Activated T-cell treated with anti-CD3 and anti-CD28 coated beads for 48 hours (primary cell): ENCODE measurements around the gene VKORC1.

Source experiments
- DNase-seq: peaks from one replicate; pipeline ENCODE4 v3.0.0-alpha.2; 2020; ENCODE audit warnings: low read depth

VKORC1 gene

DNA sequence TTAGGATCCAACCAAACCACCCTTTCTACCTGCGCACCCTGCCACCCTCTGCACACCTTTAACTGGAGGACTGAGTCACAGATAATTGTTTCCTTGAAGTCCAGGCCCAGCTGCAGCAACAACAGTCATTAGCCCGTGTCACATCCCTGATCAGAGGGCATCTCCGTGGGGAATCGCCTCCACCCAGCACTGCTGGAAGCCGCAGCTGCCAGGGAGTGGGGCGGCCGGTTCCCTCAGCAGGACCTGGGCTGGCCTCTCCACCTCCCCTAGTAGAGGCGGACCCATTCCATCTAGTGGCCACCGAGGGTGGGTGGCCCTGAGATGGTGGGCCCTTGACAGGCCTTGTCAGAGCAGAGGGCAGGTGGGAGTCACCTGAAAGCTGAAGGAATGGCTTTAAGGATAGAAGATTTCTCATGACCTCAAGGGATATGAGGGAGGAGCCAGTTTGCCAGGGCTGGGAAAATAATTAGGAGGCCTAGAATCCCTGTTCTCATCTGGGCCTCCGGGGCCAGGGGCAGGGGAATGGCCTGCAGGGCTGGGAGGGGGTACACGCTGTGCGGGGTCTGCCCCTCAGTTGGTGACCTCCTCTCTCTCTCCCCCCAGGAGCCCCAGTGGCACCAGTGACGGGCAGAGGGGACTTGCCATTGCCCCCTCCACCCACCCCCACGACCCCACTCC lies 12.1 kb downstream of the VKORC1 start:
- DNase-seq, result no peak

DNA sequence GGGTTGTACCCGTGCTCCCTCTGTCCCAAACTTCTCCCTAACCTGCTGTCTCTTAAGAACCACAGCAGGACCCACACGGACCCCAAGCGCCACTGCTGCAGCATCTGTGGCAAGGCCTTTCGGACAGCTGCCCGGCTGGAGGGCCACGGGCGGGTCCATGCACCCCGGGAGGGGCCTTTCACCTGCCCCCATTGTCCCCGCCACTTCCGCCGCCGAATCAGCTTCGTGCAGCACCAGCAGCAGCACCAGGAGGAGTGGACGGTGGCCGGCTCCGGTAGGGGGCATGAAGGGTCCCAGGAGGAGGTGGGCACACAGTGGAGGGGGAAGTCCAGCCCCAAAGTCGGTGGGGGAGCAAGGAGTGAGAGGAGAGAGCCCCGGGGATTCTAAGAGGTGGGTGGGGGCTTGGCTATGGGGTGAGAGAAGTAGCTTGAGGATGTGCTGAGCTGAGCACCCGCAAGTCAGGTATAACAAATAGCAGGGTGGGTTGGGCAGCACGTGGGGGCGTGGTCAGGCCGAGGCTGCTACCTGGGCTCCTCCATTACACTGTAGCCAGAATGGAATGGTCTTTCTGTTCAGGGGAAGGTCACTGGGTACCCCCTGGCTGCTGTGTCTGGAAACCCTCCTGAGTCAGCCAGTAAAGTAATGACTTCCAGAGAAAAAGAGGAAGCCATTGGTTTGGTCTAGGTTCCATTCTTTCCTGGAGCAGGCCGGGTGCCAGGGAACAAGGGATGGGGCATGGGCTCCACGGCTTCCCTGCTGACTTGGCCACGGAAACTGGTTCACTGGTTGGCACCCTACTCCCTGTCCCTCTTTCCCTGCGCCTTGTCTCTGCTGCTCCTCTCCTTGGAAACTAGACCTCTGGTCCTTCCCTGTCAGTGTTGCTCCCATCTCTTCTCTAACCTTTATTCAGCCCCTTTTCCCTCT lies 12.9 kb downstream of the VKORC1 start:
- DNase-seq, result no peak

DNA sequence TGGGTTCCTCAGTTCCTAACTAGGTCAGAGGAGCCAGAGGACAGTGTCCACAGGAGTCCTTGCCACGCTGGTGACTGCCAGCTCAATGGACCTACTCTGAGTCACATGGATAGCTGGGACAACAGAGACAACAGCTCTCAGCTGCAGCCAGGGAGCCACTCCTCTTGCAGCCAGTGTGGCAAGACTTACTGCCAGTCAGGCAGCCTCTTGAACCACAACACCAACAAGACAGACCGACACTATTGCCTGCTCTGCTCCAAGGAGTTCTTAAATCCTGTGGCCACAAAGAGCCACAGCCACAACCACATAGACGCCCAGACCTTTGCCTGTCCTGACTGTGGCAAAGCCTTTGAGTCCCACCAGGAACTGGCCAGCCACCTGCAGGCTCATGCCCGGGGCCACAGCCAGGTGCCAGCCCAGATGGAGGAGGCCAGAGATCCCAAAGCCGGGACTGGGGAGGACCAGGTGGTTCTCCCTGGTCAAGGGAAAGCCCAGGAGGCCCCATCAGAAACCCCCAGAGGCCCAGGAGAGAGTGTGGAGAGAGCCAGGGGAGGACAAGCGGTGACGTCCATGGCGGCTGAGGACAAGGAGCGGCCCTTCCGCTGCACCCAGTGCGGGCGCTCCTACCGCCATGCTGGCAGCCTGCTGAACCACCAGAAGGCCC lies 13.7 kb downstream of the VKORC1 start:
- DNase-seq, result no peak

DNA sequence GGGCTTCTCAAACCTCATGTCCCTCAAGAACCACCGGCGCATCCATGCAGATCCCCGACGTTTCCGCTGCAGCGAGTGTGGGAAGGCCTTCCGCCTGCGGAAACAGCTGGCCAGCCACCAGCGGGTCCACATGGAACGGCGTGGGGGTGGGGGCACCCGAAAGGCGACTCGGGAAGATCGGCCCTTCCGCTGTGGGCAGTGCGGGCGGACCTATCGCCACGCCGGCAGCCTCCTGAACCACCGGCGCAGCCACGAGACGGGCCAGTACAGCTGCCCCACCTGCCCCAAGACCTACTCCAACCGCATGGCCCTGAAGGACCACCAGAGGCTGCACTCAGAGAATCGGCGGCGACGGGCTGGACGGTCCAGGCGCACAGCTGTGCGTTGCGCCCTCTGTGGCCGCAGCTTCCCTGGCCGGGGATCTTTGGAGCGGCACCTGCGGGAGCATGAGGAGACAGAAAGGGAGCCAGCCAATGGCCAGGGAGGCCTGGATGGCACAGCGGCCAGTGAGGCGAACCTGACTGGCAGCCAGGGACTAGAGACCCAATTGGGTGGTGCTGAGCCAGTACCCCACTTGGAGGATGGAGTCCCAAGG lies 14.5 kb downstream of the VKORC1 start:
- no peak for DNase-seq

DNA sequence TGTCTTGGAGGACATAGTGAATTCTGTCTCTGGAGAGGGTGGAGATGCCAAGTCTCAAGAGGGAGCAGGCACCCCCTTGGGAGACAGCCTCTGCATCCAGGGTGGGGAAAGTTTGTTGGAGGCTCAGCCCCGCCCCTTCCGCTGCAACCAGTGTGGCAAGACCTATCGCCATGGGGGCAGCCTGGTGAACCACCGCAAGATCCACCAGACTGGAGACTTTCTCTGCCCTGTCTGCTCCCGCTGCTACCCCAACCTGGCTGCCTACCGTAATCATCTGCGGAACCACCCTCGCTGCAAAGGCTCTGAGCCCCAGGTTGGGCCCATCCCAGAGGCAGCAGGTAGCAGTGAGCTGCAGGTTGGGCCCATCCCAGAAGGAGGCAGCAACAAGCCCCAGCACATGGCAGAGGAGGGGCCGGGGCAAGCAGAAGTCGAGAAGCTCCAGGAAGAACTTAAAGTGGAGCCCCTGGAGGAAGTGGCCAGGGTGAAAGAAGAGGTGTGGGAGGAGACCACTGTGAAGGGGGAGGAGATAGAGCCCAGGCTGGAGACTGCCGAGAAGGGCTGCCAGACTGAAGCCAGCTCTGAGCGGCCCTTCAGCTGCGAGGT lies 15.2 kb downstream of the VKORC1 start:
- no peak for DNase-seq

DNA sequence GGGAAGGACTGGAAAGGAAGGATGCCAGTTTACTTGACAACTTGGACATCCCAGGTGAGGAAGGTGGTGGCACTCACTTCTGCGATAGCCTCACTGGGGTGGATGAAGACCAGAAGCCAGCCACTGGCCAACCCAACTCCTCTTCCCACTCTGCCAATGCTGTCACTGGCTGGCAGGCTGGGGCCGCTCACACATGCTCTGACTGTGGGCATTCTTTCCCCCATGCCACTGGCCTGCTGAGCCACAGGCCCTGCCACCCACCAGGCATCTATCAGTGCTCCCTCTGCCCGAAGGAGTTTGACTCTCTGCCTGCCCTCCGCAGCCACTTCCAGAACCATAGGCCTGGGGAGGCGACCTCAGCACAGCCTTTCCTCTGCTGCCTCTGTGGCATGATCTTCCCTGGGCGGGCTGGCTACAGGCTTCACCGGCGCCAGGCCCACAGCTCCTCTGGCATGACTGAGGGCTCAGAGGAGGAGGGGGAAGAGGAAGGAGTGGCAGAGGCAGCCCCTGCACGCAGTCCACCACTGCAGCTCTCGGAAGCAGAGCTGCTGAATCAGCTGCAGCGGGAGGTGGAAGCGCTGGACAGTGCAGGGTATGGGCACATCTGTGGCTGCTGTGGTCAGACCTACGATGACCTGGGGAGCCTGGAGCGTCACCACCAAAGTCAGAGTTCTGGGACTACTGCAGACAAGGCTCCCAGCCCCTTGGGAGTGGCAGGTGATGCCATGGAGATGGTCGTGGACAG lies 15.8 kb downstream of the VKORC1 start:
- no peak for DNase-seq

DNA sequence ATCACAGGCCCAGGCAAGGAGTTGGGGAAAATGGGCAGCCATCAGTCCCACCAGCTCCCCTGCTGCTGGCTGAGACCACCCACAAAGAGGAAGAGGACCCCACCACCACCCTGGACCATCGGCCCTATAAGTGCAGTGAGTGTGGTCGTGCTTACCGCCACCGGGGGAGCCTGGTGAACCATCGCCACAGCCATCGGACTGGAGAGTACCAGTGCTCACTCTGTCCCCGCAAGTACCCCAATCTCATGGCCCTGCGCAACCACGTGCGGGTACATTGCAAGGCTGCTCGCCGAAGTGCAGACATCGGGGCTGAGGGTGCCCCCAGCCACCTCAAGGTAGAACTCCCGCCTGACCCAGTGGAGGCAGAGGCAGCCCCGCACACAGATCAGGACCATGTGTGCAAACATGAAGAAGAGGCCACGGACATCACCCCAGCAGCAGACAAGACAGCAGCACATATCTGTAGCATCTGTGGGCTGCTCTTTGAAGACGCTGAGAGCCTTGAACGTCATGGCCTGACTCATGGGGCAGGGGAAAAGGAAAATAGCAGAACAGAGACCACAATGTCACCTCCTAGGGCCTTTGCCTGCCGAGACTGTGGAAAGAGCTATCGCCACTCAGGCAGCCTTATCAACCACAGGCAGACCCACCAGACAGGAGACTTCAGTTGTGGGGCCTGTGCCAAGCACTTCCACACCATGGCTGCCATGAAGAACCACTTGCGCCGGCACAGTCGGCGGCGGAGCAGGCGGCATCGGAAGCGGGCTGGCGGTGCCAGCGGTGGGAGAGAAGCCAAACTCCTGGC lies 16.8 kb downstream of the VKORC1 start:
- DNase-seq, result no peak

DNA sequence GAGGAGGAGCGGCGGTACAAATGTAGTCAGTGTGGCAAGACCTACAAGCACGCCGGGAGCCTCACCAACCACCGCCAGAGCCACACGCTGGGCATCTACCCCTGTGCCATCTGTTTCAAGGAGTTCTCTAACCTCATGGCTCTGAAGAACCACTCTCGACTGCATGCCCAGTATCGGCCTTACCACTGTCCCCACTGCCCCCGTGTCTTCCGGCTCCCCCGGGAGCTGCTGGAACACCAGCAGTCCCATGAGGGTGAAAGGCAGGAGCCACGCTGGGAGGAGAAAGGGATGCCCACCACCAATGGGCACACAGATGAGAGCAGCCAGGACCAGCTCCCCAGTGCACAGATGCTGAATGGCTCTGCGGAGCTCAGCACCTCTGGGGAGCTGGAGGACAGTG lies 17.6 kb downstream of the VKORC1 start:
- no peak for DNase-seq

DNA sequence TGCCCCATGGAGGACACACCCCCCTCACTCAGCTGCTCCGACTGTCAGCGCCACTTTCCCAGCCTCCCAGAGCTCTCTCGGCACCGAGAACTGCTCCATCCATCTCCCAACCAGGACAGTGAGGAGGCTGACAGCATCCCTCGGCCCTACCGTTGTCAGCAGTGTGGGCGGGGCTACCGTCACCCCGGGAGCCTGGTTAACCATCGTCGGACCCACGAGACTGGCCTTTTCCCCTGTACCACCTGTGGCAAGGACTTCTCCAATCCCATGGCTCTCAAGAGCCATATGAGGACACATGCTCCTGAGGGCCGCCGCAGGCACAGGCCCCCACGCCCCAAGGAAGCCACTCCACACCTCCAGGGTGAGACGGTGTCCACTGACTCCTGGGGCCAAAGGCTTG lies 18.3 kb downstream of the VKORC1 start:
- no peak for DNase-seq

DNA sequence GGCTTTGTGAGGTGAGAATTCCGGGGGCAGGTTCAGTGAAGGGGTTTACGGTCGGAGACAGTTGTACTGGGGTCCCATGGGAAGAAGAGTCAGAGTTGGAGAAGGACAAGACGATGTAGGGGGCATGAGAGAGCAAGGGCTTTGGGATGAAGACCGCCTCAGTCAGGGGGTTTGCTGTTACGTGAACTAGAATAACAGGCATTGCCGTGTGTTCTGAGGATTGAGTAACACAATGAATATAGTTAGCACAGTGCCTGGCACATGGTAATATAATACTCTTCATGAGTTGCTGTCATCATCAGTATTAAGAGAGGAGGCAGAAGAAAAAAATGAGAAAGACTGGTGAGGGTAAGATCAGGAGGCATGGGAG lies 19.8 kb downstream of the VKORC1 start:
- no peak for DNase-seq

DNA sequence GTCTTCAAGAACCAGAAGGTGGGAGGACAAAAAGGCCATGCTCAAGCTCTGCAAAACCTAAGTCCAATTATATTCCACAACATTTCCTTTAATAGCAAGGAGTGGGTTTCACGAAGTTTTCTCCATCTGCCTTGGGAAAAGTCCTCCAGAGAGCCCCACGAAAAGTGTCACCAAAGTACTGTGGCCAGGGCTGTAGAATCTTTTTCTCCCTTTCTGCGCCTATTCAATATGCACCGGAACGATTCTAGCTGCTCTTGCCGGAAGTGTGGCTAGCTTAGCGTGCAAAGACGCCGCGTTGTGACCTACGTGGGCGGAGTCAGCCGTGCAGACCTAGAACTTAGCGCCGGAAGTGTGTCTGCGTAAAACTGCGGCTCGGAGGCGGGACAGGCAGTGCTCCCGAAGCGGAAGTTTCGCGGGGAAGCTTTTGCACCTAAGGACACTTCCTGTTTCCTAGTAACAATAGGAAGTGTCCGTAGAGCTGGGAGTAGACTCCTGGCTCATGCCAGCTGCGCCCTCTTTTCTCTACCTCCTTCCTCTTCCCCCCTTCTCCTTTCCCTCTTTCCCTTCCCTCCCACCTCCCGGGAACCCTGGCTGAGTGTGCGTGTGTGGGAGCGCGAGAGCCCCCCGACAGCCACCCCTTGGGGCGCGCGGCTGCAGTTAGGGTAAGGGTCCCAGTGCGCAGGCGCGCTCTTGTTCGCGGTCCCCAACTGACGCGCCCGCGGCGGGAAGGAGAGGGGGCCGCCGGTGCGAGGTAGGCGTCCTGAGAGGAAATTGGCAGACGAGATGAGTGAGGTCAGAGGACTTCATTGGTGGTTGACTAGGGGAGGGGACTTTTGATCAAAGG lies 20.4 kb downstream of the VKORC1 start, which contains the start of the genes ZNF646 and ZNF668:
Gene ZNF646 (plus strand): TSS at position 453 of the 844 bp plus-strand sequence. CDS start 1,903 bp downstream, outside the sequence.
Gene ZNF668 (minus strand): TSS at position 271 of the 844 bp plus-strand sequence. CDS start 9,781 bp downstream, outside the sequence.
- DNase-seq, result peak; percentile 96

DNA sequence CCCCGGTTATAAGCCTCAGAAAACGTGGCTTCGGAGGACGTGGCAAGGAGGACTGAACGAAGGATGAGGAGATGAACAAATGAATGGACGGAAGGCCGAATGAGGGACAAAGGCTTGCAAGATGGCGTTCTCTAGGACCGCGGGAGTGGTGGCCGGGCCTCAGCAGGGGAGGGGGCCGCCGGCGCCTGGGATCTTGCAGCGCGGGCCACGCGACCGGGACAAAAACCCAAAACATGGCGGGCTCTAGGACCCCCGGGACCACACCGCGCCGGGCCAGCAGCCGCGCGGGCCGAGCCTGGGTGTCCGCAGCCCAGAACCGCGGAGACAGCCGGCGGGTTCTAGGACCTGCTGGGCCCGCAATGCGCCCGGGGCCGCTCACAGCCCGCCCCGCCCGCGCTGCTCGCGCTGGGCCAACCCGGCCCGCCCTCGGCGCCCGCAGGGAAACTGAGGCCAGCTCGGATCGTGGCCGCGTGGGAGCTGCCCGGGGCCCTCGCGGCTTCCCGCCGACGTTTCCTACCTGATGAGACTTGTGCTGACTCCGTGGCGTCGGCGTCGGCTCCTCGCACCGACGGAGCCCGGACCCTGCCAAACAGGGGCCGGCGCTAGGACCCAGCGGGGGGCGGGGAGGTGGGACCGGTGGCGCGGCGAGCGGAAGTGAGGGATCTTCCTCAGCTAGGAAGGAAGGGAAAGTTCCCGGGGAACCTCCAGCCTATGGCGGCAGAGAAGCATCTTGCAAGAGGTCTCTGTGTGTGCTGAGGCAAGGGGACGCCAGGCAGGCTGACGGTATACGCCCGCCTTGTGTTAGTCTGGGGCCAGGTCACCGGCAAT lies 21.2 kb downstream of the VKORC1 start:
- peak; percentile 86 for DNase-seq

DNA sequence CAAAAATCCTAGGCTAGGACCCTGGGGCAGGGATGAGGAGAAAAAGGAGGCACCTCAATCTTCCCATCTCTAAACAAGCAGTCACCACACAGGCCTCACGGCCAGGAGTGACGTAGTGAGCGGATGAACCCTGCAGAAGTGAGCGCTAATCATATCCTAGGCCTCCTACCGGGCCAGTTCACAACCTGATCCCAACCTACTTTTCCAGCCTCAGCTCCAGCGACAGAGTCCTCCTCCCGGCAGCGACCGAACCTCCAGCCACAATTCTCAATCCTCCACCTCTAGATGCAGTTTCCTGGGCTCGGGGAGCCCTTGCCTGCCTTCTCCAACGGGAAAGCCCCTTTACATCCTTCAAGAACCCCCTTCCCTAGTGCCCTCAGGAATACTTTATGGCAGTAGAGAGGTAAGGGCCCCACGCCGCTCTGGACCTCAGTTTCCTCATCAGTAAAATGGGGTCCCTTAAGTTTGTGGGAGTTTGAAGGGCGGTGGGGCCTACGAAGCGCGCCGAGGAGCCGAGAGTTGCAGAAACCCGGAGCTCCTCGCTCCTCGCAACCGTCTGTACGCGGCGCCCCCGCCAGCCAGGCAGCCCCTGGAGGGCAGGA lies 22.0 kb downstream of the VKORC1 start:
- DNase-seq, result no peak

DNA sequence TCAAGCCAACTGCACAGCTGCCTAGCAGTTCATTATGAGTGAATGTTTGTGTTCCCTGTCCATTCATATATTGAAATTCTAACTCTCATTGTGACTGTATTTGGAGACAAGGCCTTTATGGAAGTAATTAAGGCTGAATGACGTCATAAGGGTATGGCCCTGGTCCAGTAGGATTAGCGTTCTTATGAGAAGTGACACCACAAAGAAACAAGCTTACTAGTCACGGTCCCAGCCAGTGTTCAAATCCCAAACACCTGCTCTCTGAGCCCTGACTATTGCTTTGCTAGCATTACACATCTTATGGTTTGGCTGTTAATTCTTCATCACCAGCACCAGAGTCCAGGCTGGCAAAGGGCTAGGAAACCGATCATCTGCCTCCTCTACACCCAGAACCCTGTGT lies 22.7 kb downstream of the VKORC1 start:
- no peak for DNase-seq

DNA sequence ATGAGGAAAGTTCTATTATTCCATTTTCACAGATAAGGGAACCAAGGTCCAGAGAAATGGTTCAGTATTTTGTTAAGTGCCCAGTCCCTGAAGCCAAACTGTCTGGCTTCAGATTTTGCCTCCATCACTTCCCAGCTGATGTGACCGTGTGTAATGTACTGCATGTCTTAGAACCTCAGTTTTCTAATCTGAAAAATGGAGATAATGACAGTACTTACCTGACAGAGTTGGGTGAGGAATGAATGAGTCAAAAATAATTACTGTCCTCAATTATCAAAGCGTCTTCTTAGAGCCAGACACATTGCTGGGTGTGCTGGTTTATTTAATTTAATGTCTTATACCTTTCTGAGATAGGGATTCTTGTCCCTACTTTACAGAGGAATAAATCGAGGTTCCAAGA lies 27.3 kb downstream of the VKORC1 start:
- DNase-seq, result no peak

DNA sequence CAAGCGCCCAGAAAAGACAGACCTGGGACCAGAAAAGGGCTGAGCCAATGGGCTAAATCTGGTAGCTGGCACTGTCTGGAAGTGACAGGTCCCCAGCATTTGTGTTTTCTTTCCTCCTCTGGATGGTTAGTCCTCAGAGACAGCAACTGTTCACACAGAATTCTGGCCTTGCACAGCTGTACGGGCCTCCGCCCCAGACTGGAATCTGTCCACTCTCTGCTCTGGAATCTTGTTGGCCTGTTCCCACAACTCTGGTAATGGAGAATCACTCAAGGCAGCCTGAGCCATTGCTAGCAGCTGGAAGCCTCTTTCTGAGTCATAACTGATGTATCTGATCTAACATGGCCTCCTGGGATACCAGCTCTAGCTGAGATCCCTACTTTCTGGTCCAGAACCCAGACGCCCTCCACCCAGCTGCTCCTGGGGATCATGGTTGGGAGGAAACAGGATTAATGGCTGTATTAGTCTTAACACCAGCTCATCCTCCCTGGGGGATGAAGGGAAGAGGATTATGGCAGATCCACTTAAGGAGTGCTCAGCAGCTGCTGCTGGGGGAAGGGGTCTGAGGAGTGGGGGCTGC lies 29.6 kb downstream of the VKORC1 start:
- no peak for DNase-seq

DNA sequence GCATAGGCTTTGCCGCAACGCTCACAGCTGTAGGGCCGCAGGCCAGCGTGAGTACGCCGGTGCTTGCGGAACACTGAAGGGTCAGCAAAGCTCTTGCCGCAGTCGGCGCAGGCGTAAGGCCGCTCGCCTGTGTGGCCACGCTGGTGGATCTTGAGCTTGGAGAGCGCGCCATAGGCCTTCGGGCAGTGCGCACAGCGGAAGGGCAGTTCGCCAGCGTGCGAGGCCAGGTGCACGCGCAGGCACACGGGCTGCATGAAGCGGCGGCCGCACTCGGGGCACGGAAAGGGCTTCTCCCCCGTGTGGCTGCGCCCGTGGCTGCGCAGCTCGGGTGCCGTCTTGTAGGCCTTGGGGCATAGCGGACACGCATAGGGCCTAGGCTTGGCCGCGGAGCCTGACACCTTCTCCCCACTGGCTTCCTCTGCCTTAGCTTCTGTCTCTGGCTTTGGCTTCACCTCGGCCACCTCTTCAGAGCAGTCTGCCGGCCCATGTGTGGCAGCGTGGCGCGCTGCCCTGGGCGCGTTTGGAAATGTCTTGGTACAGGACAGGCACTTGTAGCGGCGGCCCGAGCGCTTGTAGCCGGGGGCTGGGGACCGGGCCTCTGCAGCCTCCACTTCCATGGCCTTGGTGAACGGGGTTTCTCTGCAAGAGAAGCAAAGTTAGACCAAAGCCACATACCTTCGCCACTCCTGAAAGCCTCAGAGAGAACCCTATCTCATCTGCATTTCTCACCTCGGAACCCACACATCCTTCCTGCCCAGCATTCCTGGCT lies 30.6 kb downstream of the VKORC1 start:
- no peak for DNase-seq
